T-helper 2 cell treated with Interferon-gamma antibody and Interleukin-4, amounts not matched to agents 5 μg/mL and 100 μg/mL, for 36 hours (primary cell): ENCODE measurements around the gene ATOSA.

Source experiments
- DNase-seq: peaks from one replicate; pipeline ENCODE4 v3.0.0; 2021; ENCODE audit warnings: low spot score
- H3K27ac Mint-ChIP-seq: one replicate; pipeline ENCODE4 v1.8.0; 2021; ENCODE audit warnings: mild to moderate bottlenecking, mixed read lengths
- H3K27me3 Mint-ChIP-seq: one replicate; pipeline ENCODE4 v1.8.0; 2021; ENCODE audit warnings: low read depth, mixed read lengths
- H3K36me3 Mint-ChIP-seq: one replicate; pipeline ENCODE4 v1.8.0; 2021; ENCODE audit warnings: low read depth, mixed read lengths
- H3K4me1 Mint-ChIP-seq: one replicate; pipeline ENCODE4 v1.8.0; 2021; ENCODE audit warnings: low read depth, mixed read lengths
- H3K4me3 Mint-ChIP-seq: one replicate; pipeline ENCODE4 v1.8.0; 2022; ENCODE audit warnings: mild to moderate bottlenecking, moderate library complexity, mixed read lengths
- H3K9me3 Mint-ChIP-seq: one replicate; pipeline ENCODE4 v1.8.0; 2021; ENCODE audit warnings: mixed read lengths

ATOSA gene

GRCh38 chr15:52679232-52680040 is at the start of gene ATOSA:
Gene ATOSA (minus strand): TSS chr15:52679388. CDS start chr15:52678021, 1,367 bp downstream.
- Mint-ChIP-seq H3K9me3 (no peaks in the 10 kb centered on the region), H3K4me3 (peak within 1 kb of the TSS; percentile 93), H3K4me1 (peaks cover 29% of the 10 kb centered on the region), H3K27me3 (peaks cover 8% of the 10 kb centered on the region), H3K36me3 (peaks cover 20% of the 10 kb centered on the region), H3K27ac (peak within 1 kb of the TSS; percentile 100)
- DNase-seq, result peak; percentile 91

GRCh38 chr15:52728899-52729298 is 49.7 kb upstream of the ATOSA start:
- peaks cover 6% of the 10 kb centered on the region for H3K27me3 Mint-ChIP-seq
- H3K27ac Mint-ChIP-seq, result no peak overlapping the region
- no peak overlapping the region for H3K4me3 Mint-ChIP-seq
- DNase-seq, result no peak
- H3K36me3 Mint-ChIP-seq, result no peaks in the 10 kb centered on the region
- H3K9me3 Mint-ChIP-seq, result no peaks in the 10 kb centered on the region
- H3K4me1 Mint-ChIP-seq, result peaks cover 27% of the 10 kb centered on the region

- Mint-ChIP-seq H3K9me3 (no peaks in the 10 kb centered on the region), H3K4me1 (peaks cover 18% of the 10 kb centered on the region), H3K36me3 (no peaks in the 10 kb centered on the region), H3K27ac (no peak overlapping the region), H3K27me3 (peaks cover 8% of the 10 kb centered on the region), H3K4me3 (no peak overlapping the region)
- no peak for DNase-seq
These were observed 48.6 kb upstream of the ATOSA start for GRCh38 chr15:52727815-52728214.

- Mint-ChIP-seq H3K27me3 (peaks cover 13% of the 10 kb centered on the region), H3K9me3 (no peaks in the 10 kb centered on the region), H3K4me3 (no peak overlapping the region), H3K4me1 (peaks cover 10% of the 10 kb centered on the region), H3K36me3 (no peaks in the 10 kb centered on the region), H3K27ac (no peak overlapping the region)
- no peak for DNase-seq
These were observed 47.0 kb upstream of the ATOSA start for GRCh38 chr15:52726195-52726594.

DNA sequence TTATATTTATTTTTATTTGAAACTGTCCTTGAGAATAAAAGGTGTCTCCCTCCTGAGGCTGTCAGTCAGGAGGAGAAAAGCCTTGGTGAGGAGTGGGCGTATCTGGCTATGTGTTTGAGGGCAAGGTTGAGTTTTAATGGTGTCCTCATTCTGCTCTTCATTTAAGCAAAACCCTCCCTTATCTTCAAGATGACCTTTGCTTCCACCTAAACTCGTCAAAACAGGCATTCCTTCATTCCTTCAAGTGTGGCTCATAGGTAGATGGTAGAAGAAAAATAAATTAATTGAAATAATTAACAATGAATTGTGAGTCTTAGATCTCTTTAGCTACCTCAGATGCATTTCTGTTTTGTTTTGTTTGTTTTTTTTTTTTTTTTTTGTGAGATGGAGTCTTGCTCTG is 39.4 kb upstream of the ATOSA start:
- Mint-ChIP-seq H3K4me1 (no peaks in the 10 kb centered on the region), H3K27me3 (peaks cover 18% of the 10 kb centered on the region), H3K4me3 (no peak overlapping the region), H3K9me3 (no peaks in the 10 kb centered on the region), H3K36me3 (no peaks in the 10 kb centered on the region), H3K27ac (no peak overlapping the region)
- no peak for DNase-seq

GRCh38 chr15:52717924-52718323 is 38.7 kb upstream of the ATOSA start:
- Mint-ChIP-seq H3K27me3 (peaks cover 17% of the 10 kb centered on the region), H3K9me3 (no peaks in the 10 kb centered on the region), H3K27ac (no peak overlapping the region), H3K4me3 (no peak overlapping the region), H3K36me3 (no peaks in the 10 kb centered on the region), H3K4me1 (no peaks in the 10 kb centered on the region)
- DNase-seq, result no peak

- no peak for DNase-seq
- H3K27ac Mint-ChIP-seq, result no peak overlapping the region
These were observed 38.3 kb upstream of the ATOSA start for GRCh38 chr15:52717481-52717880.

DNA sequence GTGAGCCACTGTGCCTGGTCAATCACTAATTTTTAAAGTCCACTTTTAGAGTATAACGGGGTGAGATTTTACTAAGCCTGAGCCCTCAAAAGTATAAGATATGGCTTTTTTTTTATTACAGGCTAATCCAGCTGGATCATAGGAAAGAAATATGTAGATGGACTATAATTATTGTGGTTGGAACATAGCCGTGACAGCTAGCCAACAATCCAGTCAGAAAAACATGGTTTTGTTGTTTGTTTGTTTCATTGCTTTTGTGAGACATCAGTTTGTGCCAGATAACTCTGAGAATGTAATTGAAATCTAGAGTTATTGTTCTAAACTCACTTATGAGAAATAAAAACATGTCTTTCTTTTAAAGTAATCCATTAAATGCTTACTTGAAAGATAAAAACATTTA is 37.3 kb upstream of the ATOSA start:
- Mint-ChIP-seq H3K4me1 (no peaks in the 10 kb centered on the region), H3K9me3 (no peaks in the 10 kb centered on the region), H3K4me3 (no peak overlapping the region), H3K27me3 (peaks cover 16% of the 10 kb centered on the region), H3K27ac (no peak overlapping the region), H3K36me3 (no peaks in the 10 kb centered on the region)
- DNase-seq, result no peak

More at GRCh38 chr15:52717481-52717880, 38.3 kb upstream of the ATOSA start:
- Mint-ChIP-seq H3K4me1 (no peaks in the 10 kb centered on the region), H3K9me3 (no peaks in the 10 kb centered on the region), H3K27me3 (peaks cover 13% of the 10 kb centered on the region), H3K36me3 (no peaks in the 10 kb centered on the region), H3K4me3 (no peak overlapping the region)

- Mint-ChIP-seq H3K4me1 (no peaks in the 10 kb centered on the region), H3K27ac (no peak overlapping the region), H3K9me3 (no peaks in the 10 kb centered on the region), H3K27me3 (peaks cover 12% of the 10 kb centered on the region), H3K4me3 (no peak overlapping the region), H3K36me3 (no peaks in the 10 kb centered on the region)
- no peak for DNase-seq
These were observed 36.2 kb upstream of the ATOSA start for GRCh38 chr15:52715411-52715810.

GRCh38 chr15:52714968-52715367 is 35.8 kb upstream of the ATOSA start:
- Mint-ChIP-seq H3K36me3 (no peaks in the 10 kb centered on the region), H3K9me3 (no peaks in the 10 kb centered on the region), H3K27me3 (peaks cover 12% of the 10 kb centered on the region), H3K27ac (no peak overlapping the region), H3K4me1 (no peaks in the 10 kb centered on the region), H3K4me3 (no peak overlapping the region)
- DNase-seq, result no peak

GRCh38 chr15:52710708-52711389 is 31.7 kb upstream of the ATOSA start:
- Mint-ChIP-seq H3K27ac (no peak overlapping the region), H3K4me1 (no peaks in the 10 kb centered on the region), H3K27me3 (peaks cover 6% of the 10 kb centered on the region), H3K4me3 (no peak overlapping the region), H3K9me3 (no peaks in the 10 kb centered on the region), H3K36me3 (no peaks in the 10 kb centered on the region)
- DNase-seq, result no peak

DNA sequence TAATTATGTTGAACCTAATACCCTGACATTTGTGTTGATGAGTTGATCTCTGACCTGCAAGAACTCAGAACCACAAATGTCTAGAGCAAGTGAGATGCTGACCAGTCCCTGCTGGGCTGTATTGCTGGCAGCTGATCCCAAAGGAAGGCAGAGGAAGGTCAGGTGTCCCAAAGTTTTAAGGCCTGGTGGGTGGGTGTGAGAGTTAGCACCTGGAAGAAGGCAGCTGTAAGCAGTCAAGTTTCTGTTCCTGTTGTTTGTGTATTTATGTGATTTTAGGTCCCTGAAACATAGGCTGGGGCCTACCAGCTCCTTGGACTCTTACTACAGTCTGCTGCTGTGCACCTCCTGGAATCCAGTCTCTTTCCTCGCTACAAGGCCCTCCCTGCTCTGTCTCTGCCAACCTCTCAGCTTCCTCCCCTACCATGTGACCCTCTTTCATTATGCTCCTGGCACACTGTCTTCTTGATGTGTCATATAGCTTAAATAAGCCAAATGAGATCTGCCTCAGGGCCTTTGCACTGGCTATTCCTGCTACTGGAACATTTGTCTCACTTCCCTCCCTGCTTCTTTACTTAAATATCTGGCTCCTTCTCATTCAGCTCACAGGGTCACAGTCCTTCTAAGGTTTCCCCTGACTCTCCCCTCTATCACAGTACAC is 31.0 kb upstream of the ATOSA start:
- Mint-ChIP-seq H3K4me3 (no peak overlapping the region), H3K27ac (no peak overlapping the region), H3K27me3 (peaks cover 6% of the 10 kb centered on the region), H3K9me3 (no peaks in the 10 kb centered on the region), H3K4me1 (no peaks in the 10 kb centered on the region), H3K36me3 (no peaks in the 10 kb centered on the region)
- DNase-seq, result no peak

- no peak overlapping the region for H3K27ac Mint-ChIP-seq
- H3K4me3 Mint-ChIP-seq, result no peak overlapping the region
- no peaks in the 10 kb centered on the region for H3K4me1 Mint-ChIP-seq
- no peak for DNase-seq
- H3K27me3 Mint-ChIP-seq, result peaks cover 8% of the 10 kb centered on the region
- no peaks in the 10 kb centered on the region for H3K36me3 Mint-ChIP-seq
- no peaks in the 10 kb centered on the region for H3K9me3 Mint-ChIP-seq
These were observed 30.2 kb upstream of the ATOSA start for GRCh38 chr15:52709187-52709981.
